HUDEP-2 (cell line): ENCODE data around the gene FOXL3.
A peak's percentile ranks its signal among the peaks of the same experiment; 100 is the strongest.

Experiments
- DNase-seq, 76 experiments: peaks; one replicate each; lab custom pipeline; 2025; ENCODE audit not compliant: unreplicated experiment in 76 of 76; lab: John Stamatoyannopoulos, UW

FOXL3 gene

DNA sequence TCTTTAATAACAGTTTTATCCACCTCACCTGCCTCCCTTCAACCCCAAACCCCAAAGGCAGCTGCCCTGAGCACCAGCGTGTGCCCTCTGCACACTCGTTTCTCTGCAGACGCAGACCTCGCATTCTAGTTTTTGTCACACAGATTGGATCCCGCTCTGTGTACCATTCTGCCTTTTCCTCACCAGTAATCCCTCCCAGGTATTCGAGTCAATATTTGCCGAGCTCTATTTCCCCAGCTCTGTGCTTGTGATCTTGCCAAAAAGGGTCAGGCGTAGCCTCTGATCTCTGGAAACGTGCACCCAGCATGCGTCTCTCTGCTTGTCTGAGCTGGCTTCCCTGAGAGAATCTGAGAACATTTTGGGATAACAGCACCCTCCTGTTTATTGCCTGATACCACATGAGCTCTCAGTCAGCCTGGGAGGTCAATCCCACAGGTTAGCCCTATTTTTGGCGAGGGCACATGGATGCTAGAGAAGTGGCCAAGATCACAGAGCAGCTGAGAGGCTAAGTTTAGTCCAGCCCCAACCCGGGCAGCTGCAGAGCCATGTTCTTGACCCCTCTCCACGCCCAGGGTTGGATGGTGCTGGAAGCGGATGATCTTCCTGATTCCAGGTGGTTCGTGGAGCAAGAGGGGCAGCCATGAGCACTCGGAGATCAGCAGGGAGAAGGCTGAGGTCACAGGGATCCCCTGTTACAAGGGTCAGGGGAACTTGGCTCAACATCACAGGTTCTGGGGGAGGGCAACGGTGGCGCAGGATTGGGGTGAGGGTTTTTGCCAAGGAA lies 29.1 kb downstream of the FOXL3 start:
- no peak for DNase-seq

DNA sequence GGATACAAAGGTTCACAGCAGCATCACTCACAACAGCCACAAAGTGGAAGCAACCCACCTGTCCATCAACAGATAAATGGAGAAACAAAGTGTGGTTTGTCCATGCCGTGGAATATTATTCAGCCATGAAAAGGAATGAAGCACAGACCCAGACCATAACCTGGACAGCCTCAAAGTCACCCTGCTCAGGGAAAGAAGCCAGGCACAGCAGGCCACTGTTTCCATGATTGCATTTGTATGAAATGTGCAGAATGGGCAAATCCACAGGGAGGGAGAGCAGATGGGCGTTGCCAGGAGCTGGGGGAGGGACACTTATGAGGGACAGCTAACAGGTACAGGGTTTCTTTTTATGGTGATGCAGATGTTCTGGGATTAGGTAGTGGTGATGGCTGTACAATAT lies 30.3 kb downstream of the FOXL3 start:
- DNase-seq, result no peak

DNA sequence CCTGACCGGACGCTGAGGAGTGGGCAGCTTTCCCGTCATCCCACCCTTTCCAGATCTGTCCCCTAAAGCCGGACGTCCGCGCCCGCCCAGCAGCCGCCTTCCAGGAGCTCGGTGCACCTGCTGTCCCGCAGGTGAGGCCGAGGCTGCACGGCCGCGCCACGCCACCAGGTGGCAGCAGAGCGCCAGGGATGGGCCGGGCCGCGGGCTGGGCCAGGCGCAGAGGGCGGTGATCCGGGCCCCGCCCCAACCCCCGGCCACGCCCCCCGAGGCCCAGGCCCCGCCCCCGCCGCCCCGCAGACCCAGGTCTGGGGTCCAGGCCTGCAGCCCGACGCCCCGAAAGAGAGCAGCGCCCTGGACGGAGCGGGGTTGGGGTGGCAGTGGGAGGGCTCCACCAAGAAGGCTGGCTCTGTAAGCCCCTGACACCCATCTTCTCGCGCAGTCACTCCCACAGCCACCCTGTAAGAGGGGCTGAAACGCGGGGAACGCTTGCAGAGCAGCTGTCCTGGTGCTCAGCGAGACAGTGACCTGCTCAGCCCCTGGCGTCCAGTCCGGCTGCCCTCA lies 32.2 kb downstream of the FOXL3 start:
- DNase-seq, result peak in 56 of 76 experiments; percentile 2 to 72 (median 44)

DNA sequence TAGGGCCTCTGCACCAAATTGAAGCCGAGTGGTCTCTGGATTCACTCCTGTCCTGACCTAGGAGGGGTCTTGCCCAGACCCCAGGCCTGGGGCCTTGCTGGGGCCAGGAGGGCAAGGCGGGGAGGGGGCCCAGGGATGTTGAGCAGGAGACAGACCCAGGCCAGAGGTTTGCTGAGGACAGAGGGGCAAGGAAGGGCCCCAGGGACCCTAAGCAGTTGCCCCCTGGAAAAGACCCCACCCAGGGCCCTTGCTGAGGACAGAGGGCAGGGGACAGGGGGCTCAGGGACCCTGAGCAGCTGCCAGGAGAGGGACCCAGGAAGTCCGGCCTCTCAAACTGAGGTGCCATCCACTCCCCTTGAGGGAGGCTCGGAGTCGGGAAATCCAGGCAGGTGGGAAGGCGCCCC lies 32.7 kb downstream of the FOXL3 start:
- no peak for DNase-seq

DNA sequence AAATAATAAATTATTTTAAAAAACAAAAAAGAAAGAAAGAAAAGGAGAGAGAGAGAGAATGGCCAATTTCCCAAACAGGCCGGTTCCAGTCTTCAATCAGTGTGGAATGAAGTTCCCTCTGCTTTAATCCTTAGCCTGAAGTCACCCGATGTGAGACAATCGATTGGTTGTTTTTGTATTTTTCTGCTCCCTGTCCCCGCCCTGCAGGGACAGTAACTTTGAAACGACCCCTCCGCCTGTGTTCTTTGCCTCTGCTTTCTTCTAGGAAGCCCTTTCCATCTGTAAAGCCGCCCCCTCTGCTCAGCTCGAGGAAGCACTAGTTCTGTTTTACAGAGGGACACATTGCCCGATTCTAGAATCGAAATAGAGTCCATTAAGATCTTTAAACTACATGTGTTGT lies 33.4 kb downstream of the FOXL3 start:
- DNase-seq, result no peak

DNA sequence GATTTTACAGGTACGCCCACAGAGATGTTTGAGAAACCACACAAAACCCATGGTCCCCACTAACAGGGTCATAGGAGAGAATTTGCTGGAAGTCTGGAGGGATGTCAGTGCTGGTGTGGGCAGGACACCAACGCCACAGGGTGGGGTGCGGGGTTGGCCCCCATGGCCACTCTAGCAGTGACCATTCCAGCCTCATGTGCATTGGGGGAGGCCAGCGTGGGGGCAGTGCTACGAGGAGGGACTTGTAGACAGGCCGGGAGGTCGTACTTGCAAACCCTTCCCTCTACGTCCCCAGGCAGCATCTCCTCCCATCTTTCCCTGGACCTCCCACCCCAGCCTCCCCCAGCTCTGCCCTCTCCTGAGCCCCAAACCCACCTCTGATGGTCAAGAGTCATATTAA lies 34.0 kb downstream of the FOXL3 start:
- no peak for DNase-seq

DNA sequence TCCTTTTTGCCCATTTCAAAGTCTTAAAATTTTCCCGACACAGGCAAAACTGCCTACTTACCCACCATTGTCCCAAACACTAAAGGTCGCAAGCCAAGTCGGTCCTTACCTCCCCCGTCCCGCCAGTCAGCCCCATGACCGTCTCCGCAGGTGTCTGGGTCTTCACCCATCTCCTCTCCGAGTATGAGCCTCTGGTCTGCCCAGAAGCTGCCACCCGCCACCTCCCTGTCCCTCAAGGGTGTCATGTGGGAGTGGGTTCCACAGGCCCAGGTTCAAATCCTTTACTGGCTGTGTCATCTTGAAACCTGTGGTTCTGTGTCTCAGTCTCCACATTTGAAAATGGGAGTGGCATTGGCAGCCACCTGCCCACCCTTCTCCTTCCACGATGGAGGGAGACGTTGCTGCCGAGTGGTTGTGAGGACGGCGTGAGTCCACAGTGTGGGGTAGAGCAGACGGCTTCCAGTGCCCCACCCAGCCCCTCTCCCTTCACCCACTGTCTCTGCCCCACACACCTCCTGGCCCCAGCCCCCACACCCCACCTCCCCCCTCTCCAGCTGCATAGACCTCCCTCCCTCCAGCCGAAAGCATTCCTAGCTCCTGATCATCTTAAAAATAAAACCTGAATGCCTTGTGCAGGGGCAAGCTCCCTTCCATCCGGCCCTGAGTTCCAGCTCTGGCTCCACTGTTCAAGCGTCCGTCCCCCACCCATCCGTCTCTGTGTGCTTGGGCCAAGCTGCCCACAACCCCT lies 35.3 kb downstream of the FOXL3 start:
- DNase-seq, result no peak

DNA sequence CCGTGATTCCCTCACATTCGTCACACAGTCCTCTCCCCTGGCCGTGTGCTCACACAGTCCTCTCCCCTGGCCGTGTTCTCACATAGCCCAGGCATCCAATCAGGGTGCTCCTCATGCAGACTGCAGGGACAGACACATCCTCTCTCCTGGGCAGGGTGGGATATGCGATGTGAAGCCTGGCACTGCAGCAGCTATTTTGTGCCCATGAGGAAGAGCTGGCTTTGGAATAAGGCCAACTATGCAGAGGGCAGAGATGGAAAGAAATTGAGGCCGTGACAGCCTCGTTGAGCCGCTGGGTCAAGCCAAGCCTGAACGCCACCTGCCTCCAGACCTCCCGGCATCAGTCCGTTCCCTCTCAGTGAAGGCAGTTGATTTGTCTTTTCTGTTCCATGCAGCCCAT lies 35.8 kb downstream of the FOXL3 start:
- DNase-seq, result no peak

DNA sequence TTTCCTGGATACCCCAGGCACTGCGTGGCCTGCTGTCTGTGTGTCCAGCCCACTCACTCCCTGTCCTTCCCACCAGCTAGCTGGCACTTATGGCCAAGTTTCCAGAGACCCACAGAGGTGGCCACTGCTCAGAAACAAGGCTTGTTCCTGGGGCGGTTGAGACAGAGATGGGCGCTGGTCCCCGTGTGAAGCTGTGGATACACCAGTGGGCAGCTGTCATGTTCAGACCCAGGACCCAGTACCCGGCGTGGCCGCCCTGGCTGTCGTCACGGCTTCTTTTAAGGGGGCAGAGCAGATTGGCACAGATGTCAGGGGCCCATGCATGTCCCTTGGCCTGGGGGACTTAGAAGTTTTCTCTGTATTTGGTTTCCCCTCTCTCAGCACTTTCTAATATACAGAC lies 36.3 kb downstream of the FOXL3 start:
- no peak for DNase-seq

DNA sequence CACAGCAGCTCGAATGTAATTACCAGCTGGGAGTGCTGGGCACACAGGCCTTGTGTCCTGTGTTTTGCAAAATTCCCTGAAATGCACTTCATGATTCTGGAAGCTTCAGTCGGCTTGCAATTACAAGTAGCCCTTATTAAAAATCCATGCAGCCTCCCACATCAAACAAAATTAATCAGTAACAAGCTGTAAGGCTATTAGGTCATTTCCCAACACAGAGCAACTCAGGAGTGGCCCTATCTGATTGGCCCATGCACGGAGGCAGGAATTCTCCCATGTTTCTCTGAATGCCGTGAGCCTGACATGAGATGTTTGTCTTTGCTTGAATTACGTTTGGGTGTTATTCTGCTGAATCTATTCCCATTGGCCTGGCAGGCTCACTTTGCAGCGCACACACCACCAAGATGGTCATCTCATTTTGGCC lies 36.9 kb downstream of the FOXL3 start:
- no peak for DNase-seq

DNA sequence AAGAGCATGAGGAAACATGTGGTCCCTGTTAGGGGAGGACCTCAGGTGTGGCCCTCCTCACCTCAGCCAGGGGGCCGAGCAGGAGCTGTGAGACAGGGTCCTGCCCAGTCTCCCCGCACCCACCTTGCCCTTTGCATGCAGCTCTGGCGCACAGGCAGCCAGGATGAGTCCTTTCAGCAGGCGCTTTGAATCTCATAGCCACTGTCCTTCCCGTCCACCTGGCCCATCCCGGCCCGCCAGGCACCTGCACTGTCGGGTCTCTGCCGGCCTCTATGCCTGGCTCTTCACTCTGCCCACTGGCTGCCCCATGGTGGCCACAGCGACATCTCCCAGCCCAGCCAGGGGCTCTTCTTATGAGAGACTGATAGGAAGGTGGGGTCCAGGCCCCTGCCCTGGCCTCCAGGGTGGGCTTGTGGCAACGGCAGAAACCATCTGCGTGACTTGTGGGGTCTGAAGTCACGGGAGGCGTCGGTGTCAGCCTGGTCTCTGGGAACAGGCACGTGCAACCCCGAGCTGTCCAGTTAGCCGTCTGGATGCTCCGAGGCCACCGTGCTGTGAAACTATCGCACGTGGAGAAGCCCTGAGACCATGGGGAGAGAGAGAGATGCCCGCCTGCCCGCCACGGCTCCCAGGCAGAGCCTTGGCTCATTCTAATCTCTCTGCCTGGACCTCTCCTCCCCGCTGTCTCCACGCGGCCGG lies 37.4 kb downstream of the FOXL3 start:
- DNase-seq, result no peak

DNA sequence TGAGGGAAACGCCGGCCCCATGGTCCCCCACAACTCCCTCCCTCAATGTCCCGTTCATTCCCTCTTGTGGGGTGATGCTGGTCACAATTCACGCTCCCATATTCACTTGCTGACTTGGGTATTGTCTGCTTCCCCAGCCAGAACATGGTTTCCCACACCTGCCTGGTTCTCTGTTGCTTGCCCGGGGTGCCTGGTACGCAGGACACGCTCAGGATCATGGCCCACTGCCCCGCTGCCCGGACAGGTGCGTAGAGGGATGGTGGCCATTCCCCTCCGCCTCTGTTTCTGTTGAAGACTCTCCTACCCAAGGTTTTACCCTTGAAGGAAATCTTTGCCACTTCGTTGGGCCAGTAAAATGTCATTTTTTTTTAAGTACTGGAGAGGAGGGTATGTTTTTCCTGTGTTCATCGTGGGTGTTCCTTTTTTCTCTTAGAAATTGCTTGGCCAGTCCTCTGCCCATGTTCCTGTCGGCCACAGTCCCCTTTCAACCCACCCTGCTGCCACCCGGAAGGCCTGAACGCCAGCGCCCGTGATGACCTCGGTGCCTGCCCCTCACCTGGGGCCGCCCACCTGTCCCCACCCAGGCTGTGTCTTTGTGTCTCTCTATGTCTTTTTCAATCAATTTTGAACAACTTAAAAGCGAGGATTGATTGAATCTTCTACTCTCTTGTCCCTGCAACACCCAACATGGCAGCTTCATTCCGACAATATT lies 38.2 kb downstream of the FOXL3 start:
- no peak for DNase-seq

DNA sequence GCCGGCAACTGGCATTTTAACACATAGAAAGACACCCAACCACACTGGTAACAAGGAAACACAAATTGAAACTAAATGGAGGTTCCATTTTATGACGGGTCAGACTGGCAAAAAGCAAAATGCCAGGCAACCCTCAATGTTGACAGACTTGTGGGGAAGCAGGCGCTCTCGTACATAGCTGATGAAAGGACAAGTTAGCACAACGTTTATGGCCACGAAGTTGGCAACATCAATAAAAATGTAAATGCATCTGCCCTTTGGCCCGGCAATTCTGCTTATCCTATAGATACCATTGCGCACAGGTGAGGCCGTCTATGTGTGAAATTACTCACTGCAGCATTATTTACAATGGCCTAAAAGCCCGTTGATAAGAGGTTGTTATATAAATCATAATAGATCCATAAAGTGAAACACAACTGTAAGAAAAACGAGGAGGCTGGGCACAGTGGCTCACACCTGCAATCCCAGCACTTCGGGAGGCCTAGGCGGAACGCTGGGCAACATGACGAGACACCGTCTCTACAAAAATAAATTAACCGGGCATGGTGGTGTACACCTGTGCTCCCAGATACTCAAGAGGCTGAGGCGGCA lies 39.8 kb downstream of the FOXL3 start:
- no peak for DNase-seq

DNA sequence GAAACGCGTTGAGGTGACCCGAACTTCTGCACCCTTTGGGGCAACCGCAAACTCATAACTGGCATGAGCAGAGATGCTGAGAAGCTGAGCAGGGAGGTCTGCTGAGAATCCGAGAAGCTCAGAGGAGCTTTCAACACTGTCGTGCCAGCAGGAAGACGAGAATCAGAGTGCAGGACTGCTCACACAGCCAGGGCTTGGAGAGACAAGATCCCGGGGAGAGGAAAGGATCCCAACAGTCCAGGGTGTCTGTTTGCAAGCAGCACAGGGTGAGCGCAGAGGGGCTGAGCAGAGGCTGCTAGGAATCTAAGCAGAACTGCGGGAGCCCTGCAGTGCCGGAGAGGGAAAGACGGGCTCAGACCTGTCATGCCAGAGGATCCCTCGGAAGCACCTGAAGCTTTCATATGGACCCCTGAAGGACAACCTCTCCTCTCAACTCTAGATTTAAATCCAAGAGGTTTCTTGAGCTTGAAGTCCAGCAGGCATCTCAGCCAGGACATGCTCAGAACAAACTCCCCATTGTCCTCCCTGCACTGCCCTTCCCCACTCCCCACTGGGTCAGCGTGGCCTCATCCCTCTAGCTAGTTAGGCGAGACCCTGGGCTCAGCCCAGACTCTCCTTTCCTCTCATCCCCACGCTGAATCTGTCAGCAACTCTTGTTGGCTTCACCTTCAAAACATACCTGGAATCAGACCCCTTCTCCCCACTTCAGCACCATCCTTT lies 40.7 kb downstream of the FOXL3 start:
- DNase-seq, result no peak

DNA sequence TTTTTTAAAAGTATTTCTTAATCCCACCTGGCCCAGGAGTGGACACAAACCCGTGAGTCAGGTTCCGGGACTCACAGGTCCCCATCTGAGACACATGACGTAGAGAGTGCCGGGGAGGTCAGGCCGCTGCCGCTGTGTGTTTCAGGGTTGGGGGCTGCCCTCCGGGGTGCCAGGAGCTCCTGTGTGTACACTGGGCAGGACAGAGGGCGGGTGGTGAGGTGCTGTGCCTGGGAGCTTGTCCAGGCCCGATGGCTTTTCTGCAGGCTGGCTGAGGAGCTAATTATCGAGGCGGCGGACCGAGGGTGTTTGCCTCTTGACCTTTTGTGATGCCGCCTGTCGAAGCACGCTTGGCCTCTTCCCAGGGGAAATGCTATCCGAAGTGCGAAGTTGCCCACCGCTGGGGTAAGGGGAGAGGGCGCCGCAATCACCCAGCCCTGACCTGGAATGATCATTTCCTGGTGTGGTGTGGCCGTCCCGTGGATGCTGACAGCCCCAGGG lies 42.1 kb downstream of the FOXL3 start:
- DNase-seq, result no peak

DNA sequence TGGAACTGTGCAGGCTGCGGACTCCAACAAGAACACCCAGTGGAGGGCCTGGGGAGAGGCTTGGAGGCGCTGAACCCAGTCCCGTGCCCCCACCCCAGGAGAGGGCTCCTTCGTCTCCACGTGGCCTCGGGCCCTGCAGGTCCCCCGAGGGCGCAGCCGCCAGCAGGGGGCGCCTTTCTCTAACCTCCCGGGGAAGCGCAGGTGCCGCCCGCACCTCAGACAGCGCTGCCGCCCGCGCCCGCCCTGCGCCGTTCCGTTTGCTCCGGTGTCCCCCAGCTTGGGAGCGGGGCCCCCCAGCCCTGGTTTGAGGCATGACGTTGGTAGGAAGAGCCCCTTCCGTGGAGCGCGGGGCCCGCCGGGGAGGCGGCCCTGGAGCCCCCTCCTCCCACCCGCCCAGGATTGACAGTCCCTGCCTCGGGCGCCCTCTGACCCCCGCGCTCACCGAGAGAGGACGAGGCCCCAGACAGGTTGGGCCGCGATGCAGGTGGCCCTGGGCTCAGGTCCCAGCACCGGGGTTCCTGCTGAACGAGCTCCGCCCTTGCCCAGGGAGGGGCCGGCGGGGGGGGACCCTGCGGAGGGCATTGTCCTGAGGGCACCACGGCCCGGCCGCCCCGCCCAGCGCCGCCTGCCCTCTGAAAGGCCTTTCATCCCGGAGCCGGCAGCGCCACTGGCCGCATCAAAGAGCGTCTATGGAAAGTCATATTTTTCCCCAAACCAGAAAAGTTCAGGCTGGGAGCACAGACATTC lies 42.8 kb downstream of the FOXL3 start:
- peak in 58 of 76 experiments; percentile 2 to 75 (median 42) for DNase-seq

DNA sequence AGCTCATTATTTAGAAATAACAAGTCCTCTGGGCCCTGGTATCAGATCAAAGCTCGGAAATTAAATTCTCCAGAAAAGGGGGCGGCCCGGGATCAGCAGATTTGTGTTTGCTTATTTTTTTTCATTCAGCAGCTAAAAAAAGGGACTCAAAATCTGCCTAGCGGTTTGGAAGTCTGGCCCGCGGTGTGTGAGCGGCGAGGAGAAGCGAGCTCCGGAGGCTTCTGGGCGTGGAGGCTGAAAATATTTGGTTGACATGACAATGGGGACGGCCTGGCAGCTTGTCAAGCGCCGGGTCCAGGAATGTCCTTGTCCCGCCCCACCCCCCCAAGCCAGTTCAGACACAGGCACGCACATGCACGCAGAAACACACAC lies 43.4 kb downstream of the FOXL3 start:
- no peak for DNase-seq

DNA sequence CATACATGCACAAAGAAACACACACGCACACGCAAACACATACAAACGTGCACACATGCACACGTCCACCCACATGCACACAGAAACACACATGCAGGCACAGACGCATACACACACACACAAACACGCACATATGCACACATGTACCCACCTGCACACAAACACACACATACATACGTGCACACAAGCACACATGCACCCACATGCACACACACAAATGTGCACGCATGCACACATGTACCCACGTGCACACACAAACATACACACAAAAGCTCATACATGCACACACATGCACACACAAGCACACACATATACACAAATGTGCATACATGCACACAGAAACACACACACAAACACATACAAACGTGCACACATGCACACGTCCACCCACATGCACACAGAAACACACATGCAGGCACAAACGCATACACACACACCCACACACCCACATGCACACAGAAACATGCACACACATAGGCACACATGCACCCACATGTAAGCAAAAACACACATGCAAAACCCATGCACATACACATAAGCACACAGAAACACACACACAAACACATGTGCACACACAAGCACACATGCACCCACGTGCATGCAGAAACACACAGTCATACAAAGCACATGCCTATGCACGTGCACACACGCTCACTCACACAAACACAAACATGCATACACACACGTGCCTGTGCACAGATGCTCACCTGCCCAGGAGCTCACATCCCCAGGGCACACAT lies 44.8 kb downstream of the FOXL3 start:
- no peak for DNase-seq
